Measurements from ENCODE around the gene UBAP1L. TPM values are rescaled to one million over a fixed set of nuclear protein-coding genes. Genes with fewer than 3 reads are reported as not detected.
"Not testable (repeated sequence)": the region's sequence is repeated elsewhere in the genome, so short reads cannot be mapped to it uniquely, and the experiment has no call there.

The UBAP1L gene
- total RNA-seq, 1 donor, result 2.5 TPM

- Histone ChIP-seq H3K9me3 (ENCODE audit: low read depth, low read length) (no peaks in the 10 kb centered on the region), H3K4me1 (ENCODE audit: insufficient read depth, low read length) (no peaks in the 10 kb centered on the region), H3K4me3 (ENCODE audit: low read length) (no peak overlapping the region), H3K27me3 (ENCODE audit: insufficient read depth, low read length) (no peaks in the 10 kb centered on the region)
Observed at GRCh38 chr15:65056106-65056505, 58.9 kb downstream of the UBAP1L start.

- Histone ChIP-seq H3K27me3 (ENCODE audit: insufficient read depth, low read length) (no peaks in the 10 kb centered on the region), H3K4me3 (ENCODE audit: low read length) (no peak overlapping the region), H3K9me3 (ENCODE audit: low read depth, low read length) (no peaks in the 10 kb centered on the region), H3K4me1 (ENCODE audit: insufficient read depth, low read length) (no peaks in the 10 kb centered on the region)
Observed at GRCh38 chr15:65055201-65055870, 59.7 kb downstream of the UBAP1L start.

GRCh38 chr15:65054333-65055200 lies 60.4 kb downstream of the UBAP1L start:
- Histone ChIP-seq H3K9me3 (ENCODE audit: low read depth, low read length) (no peaks in the 10 kb centered on the region), H3K4me1 (ENCODE audit: insufficient read depth, low read length) (peaks cover 7% of the 10 kb centered on the region), H3K4me3 (ENCODE audit: low read length) (no peak overlapping the region), H3K27me3 (ENCODE audit: insufficient read depth, low read length) (no peaks in the 10 kb centered on the region)

GRCh38 chr15:65052956-65053355 lies 62.0 kb downstream of the UBAP1L start:
- peaks cover 13% of the 10 kb centered on the region for H3K4me1 ChIP-seq (ENCODE audit: insufficient read depth, low read length)
- no peaks in the 10 kb centered on the region for H3K9me3 ChIP-seq (ENCODE audit: low read depth, low read length)
- H3K27me3 ChIP-seq (ENCODE audit: insufficient read depth, low read length), result no peaks in the 10 kb centered on the region
- H3K4me3 ChIP-seq (ENCODE audit: low read length), result no peak overlapping the region

GRCh38 chr15:65051266-65051665 lies 63.7 kb downstream of the UBAP1L start:
- Histone ChIP-seq H3K27me3 (ENCODE audit: insufficient read depth, low read length) (no peaks in the 10 kb centered on the region), H3K4me3 (ENCODE audit: low read length) (no peak overlapping the region), H3K9me3 (ENCODE audit: low read depth, low read length) (no peaks in the 10 kb centered on the region), H3K4me1 (ENCODE audit: insufficient read depth, low read length) (peaks cover 13% of the 10 kb centered on the region)

GRCh38 chr15:65050270-65050669 lies 64.7 kb downstream of the UBAP1L start:
- Histone ChIP-seq H3K27me3 (ENCODE audit: insufficient read depth, low read length) (no peaks in the 10 kb centered on the region), H3K9me3 (ENCODE audit: low read depth, low read length) (no peaks in the 10 kb centered on the region), H3K4me3 (ENCODE audit: low read length) (no peak overlapping the region), H3K4me1 (ENCODE audit: insufficient read depth, low read length) (peaks cover 13% of the 10 kb centered on the region)

GRCh38 chr15:65049418-65049840 lies 65.6 kb downstream of the UBAP1L start:
- no peaks in the 10 kb centered on the region for H3K27me3 ChIP-seq (ENCODE audit: insufficient read depth, low read length)
- no peak overlapping the region for H3K4me3 ChIP-seq (ENCODE audit: low read length)
- H3K9me3 ChIP-seq (ENCODE audit: low read depth, low read length), result no peaks in the 10 kb centered on the region
- H3K4me1 ChIP-seq (ENCODE audit: insufficient read depth, low read length), result peaks cover 13% of the 10 kb centered on the region

- Histone ChIP-seq H3K9me3 (ENCODE audit: low read depth, low read length) (no peaks in the 10 kb centered on the region), H3K4me3 (ENCODE audit: low read length) (no peak overlapping the region), H3K4me1 (ENCODE audit: insufficient read depth, low read length) (peaks cover 13% of the 10 kb centered on the region), H3K27me3 (ENCODE audit: insufficient read depth, low read length) (no peaks in the 10 kb centered on the region)
Observed at GRCh38 chr15:65048241-65048640, 66.8 kb downstream of the UBAP1L start.

GRCh38 chr15:65044724-65045481 lies 70.1 kb downstream of the UBAP1L start, which contains the start of gene SLC51B:
TSS of gene SLC51B (plus strand) at chr15:65045387. CDS start at chr15:65050005, 4,618 bp downstream.
- H3K9me3 ChIP-seq (ENCODE audit: low read depth, low read length), result no peaks in the 10 kb centered on the region
- H3K4me1 ChIP-seq (ENCODE audit: insufficient read depth, low read length), result peaks cover 10% of the 10 kb centered on the region
- no peak within 1 kb of the TSS for H3K4me3 ChIP-seq (ENCODE audit: low read length)
- H3K27me3 ChIP-seq (ENCODE audit: insufficient read depth, low read length), result no peaks in the 10 kb centered on the region

- not testable (repeated sequence) for H3K4me1 ChIP-seq (ENCODE audit: insufficient read depth, low read length); H3K27me3 ChIP-seq (ENCODE audit: insufficient read depth, low read length); H3K9me3 ChIP-seq (ENCODE audit: low read depth, low read length)
Observed at GRCh38 chr15:65044218-65044617, 70.8 kb downstream of the UBAP1L start.

GRCh38 chr15:65042776-65043327 lies 72.1 kb downstream of the UBAP1L start:
- Histone ChIP-seq H3K9me3 (ENCODE audit: low read depth, low read length) (no peaks in the 10 kb centered on the region), H3K27me3 (ENCODE audit: insufficient read depth, low read length) (no peaks in the 10 kb centered on the region), H3K4me3 (ENCODE audit: low read length) (no peak overlapping the region), H3K4me1 (ENCODE audit: insufficient read depth, low read length) (no peaks in the 10 kb centered on the region)

More at GRCh38 chr15:65044218-65044617, 70.8 kb downstream of the UBAP1L start:
- not testable (repeated sequence) for H3K4me3 ChIP-seq (ENCODE audit: low read length)

Other genes with a start within 250 kb of the UBAP1L start
- gene ANKDD1A, start 203.3 kb downstream of the UBAP1L start, total RNA-seq, result 11.3 TPM
- gene SPG21, start 125.3 kb downstream of the UBAP1L start, total RNA-seq, result 92.4 TPM
- 7.8 TPM for gene MTFMT, start 85.6 kb downstream of the UBAP1L start, total RNA-seq
- gene SLC51B, start 69.8 kb downstream of the UBAP1L start, total RNA-seq, result 0.10 TPM
- not detected for gene RASL12, start 47.2 kb downstream of the UBAP1L start, total RNA-seq
- under 0.01 TPM for gene KBTBD13, start 38.5 kb downstream of the UBAP1L start, total RNA-seq
- gene PDCD7, start 18.6 kb upstream of the UBAP1L start, total RNA-seq, result 11.5 TPM
- gene CLPX, start 70.1 kb upstream of the UBAP1L start, total RNA-seq, result 52.8 TPM
- 0.21 TPM for gene CILP, start 96.3 kb upstream of the UBAP1L start, total RNA-seq
- gene PARP16, start 171.7 kb upstream of the UBAP1L start, total RNA-seq, result 16.9 TPM
- gene RNU5A-1, start 180.9 kb upstream of the UBAP1L start, total RNA-seq, result not detected
- gene RNU5B-1, start 189.5 kb upstream of the UBAP1L start, total RNA-seq, result not detected

Data from mononuclear cell (primary cell).